NCI-H446 treated with DMSO at 0.1 percent for 48 hours (cell line): ENCODE data around the gene ELOVL7.
"Not testable (repeated sequence)": the region's sequence is repeated elsewhere in the genome, so short reads cannot be mapped to it uniquely, and the experiment has no call there.

Experiments
- DNase-seq: peaks from one replicate; lab custom pipeline; 2025; lab: John Stamatoyannopoulos, UW

Gene ELOVL7

GRCh38 chr5:60795424-60795950, 48.6 kb downstream of the ELOVL7 start:
- DNase-seq = not testable (repeated sequence)

GRCh38 chr5:60794691-60795090, 49.4 kb downstream of the ELOVL7 start:
- DNase-seq = no peak

GRCh38 chr5:60792438-60792837, 51.6 kb downstream of the ELOVL7 start:
- no peak for DNase-seq

- no peak for DNase-seq
These were observed 54.5 kb downstream of the ELOVL7 start for GRCh38 chr5:60789551-60789950.

GRCh38 chr5:60788863-60789513, 55.1 kb downstream of the ELOVL7 start:
- no peak for DNase-seq

GRCh38 chr5:60779466-60779865, 64.6 kb downstream of the ELOVL7 start:
- DNase-seq = no peak

- DNase-seq = no peak
These were observed 67.7 kb downstream of the ELOVL7 start for GRCh38 chr5:60776343-60776742.

- no peak for DNase-seq
These were observed 78.9 kb downstream of the ELOVL7 start for GRCh38 chr5:60765019-60765709.

GRCh38 chr5:60763061-60763460, 81.0 kb downstream of the ELOVL7 start:
- DNase-seq = no peak

- DNase-seq = no peak
These were observed 89.6 kb downstream of the ELOVL7 start for GRCh38 chr5:60754495-60754894.

GRCh38 chr5:60744682-60745081, 99.4 kb downstream of the ELOVL7 start:
- DNase-seq = no peak

- DNase-seq = no peak
These were observed 100.4 kb downstream of the ELOVL7 start for GRCh38 chr5:60743511-60744314.

GRCh38 chr5:60740322-60740721, 103.7 kb downstream of the ELOVL7 start:
- DNase-seq = no peak

GRCh38 chr5:60738933-60739332, 105.1 kb downstream of the ELOVL7 start:
- DNase-seq = no peak

GRCh38 chr5:60738461-60738860, 105.6 kb downstream of the ELOVL7 start:
- no peak for DNase-seq

GRCh38 chr5:60730858-60731257, 113.2 kb downstream of the ELOVL7 start:
- not testable (repeated sequence) for DNase-seq

- no peak for DNase-seq
These were observed 116.9 kb downstream of the ELOVL7 start for GRCh38 chr5:60727033-60727679.

- DNase-seq = no peak
These were observed 119.9 kb downstream of the ELOVL7 start for GRCh38 chr5:60724126-60724525.

GRCh38 chr5:60722416-60722815, 121.7 kb downstream of the ELOVL7 start:
- no peak for DNase-seq

GRCh38 chr5:60719329-60719728, 124.7 kb downstream of the ELOVL7 start:
- DNase-seq = no peak

GRCh38 chr5:60718166-60718892, 125.7 kb downstream of the ELOVL7 start:
- DNase-seq = no peak
